Stimulated activated CD4-positive, alpha-beta T cell treated with anti-CD3 and anti-CD28 coated beads, Interleukin-12 subunit alpha, Interleukin-12 subunit beta, amount 100 ng/mL, for 24 hours (primary cell): ENCODE data around the gene RPL37.
A peak's percentile ranks its signal among the peaks of the same experiment; 100 is the strongest.
"Not testable (repeated sequence)": the region's sequence is repeated elsewhere in the genome, so short reads cannot be mapped to it uniquely, and the experiment has no call there.

Experiments used
- DNase-seq, 2 experiments: peaks; one replicate each; pipeline ENCODE4 v3.0.0-alpha.2; 2020; ENCODE audit warnings: low read depth in 2 of 2

RPL37 gene

DNA sequence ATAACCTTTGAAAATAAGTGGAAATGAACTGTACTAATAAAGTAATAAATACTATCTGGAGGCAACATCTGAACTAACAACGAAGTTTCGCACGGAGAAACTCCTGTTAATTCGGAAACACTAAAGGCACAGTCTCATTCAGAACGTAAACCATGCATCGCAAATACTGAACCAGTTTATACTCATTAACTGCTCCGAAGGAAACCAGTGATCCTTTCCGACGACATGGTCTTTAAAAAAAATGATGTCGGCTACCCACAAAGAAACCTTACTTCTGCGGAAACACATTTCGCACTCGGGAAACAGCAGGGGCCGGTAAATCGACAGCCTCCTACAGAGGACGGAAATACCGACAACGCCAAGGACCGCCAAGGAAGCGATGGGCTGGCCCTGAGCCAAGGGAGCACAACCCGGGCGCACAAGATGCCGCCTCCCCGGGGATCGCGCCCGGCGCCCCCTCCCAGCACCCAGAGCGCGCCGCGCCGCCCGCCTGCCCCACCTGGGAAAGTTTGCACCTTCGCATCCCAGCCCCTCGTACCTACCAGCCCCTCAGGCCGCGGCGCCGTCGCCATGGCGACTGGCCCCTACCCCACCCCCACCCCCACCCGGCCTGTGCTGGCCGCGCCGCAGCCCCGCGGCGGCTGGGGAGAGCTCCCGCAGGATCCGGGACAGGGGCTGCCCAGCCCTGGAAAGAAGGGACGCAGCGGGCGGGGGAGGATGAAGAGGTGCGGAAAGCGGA, 37.6 kb downstream of the RPL37 start:
- peak; percentile 52 to 73 for DNase-seq

DNA sequence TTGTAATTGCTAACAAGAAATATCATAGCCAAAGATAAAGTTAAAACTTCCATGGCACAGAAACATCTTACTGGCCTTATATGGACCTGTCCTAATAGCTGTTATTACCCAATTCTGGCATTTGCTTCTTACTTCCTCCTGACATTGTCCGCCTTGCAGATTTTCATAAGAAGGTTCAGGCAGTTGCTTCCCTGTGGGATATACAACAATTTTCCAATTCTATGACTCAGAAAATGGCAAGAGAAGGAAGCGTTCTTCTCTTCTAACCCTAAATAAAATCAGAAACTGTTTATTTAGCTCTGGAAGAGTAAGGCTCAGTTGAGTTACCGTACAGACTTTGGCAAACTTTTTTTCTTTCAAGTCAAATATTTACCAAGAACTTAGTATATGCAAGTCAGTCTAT, 38.5 kb downstream of the RPL37 start:
- no peak for DNase-seq

DNA sequence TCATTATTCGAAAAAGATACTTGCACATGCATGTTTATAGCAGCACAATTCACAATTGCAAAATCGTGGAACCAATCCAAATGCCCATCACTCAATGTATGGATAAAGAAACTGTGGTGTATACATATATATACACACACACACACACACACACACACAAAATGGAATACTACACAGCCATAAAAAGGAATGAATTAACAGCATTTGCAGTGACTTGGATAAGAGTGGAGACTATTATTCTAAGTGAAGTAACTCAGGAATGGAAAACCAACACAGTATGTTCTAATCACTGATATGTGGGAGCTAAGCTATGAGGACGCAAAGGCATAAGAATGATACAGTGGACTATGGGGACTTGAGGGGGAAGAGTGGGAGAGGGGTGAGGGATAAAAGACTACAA, 40.1 kb downstream of the RPL37 start:
- DNase-seq: not testable (repeated sequence)

DNA sequence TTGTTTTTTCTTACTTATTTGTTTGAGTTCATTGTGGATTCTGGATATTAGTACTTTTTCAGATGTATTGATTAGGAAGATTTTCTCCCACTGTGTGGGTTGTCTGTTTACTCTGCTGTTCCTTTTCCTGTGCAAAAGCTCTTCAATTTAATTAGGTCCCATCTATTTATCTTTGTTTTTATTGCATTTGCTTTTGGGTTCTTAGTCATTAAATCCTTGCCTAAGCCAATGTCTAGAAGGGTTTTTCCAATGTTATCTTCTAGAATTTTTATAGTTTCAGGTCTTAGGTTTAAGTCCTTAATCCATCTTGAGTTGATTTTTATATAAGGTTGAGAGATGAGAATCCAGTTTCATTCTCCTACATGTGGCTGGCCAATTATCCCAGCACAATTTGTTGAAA, 40.7 kb downstream of the RPL37 start:
- not testable (repeated sequence) for DNase-seq

DNA sequence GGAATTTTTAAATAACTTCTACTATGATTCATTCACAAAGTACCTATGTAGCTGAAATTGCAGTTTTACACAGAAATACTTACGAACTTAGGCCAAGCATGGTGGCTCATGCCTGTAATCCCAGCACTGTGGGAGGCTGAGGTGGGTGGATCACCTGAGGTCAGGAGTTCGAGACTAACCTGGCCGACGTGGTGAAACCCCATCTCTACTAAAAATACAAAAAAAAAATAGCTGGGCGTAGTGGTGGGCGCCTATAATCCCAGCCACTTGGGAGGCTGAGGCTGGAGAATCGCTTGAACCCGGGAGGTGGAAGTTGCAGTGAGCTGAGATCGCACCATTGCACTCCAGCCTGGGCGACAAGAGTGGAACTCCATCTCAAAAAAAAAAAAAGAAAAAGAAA, 42.3 kb downstream of the RPL37 start:
- not testable (repeated sequence) for DNase-seq

DNA sequence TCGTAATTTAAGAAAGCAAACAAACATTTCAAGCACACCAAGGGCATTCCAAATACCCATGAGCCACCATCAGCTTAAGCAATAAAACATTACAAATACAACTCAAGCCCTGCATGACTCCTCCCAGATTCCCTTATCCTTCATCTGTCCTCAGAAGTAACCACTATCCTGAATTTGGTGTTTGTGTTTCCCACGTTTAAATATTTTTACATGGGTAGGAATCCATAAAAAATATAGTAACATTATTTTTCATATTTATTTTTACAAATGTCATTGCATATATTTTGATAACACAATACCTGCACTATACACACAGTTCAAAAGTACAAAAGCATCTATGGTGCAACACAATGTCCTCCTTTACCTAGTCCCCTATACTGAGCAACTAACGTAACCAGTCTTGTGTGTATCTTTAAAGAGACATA, 43.3 kb downstream of the RPL37 start:
- no peak for DNase-seq

DNA sequence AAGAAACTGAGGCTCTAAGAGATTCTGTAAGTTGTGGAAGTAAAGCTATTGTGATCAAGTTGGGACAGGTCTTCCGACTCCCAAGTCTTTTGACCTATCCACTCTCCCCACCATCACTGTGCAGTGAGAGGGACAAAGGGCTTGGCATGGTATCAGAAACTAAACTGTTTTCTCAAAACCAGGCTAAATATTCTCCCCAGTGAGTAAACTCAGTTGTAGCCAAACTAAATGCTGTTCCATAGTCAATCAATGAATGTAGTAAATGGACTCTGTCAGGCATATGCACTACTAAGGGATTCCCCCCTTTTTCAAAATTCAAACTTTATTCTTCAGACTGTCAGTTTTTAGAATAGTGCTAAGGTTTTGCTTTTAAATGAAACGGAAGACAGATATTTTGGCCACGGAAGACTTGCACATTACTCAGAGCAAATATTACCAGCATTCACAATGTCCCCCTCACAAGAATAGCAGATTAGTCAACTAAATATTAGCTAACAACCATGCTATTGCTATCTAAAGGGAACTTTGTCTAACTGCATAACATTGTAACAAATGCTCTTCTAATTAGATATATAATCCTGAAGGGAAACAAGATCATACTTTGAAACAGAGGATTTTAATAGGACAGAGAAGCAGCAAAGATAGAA, 44.0 kb downstream of the RPL37 start:
- no peak for DNase-seq

DNA sequence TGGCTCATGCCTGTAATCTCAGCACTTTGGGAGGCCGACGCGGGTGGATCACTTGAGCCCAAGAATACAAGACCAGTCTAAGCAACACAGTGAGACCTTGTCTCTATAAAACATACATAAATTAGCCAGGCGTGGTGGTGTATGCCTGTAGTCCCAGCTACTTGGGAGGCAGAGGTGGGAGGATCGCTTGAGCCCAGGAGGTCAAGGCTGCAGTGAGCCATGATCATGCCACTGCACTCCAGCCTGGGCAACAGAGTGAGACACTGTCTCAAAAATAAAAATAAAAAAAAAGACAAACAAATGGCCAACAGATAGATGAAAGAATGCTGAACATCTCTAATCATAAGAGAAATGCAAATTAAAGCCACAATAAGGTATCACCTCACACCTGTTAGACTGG, 46.1 kb downstream of the RPL37 start:
- not testable (repeated sequence) for DNase-seq

DNA sequence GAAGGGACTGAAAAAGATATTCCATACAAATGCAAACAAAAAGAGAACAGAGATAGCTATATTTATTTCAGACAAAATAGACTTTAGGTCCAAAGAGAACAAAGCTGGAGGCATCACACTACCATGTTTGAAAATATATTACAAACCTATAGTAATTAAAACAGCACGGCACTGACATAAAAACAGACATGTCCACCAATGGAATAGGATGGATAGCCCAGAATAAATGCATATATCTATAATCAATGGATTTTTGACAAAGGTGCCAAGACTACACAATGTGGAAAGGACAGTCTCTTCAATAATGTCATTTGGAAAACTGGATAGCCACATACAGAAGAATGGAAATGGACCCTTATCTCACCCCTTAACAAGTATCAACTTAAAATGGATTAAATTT, 47.0 kb downstream of the RPL37 start:
- no peak for DNase-seq

DNA sequence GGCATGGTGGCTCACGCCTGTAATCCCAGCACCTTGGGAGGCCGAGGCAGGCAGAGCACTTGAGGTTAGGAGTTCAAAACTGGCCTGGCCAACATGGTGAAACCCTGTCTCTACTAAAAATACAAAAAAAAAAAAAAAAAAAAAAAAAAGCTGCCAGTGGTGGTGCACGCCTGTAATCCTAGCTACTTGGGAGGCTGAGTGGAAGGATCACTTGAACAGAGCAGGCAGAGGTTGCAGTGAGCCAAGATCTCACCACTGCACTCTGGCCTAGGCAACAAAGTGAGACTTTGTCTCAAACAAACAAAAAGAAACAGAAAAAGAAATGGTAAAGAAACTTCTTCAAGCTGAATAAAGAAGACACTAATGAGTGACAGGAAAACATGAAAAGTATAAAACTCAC, 48.4 kb downstream of the RPL37 start:
- DNase-seq: not testable (repeated sequence)

DNA sequence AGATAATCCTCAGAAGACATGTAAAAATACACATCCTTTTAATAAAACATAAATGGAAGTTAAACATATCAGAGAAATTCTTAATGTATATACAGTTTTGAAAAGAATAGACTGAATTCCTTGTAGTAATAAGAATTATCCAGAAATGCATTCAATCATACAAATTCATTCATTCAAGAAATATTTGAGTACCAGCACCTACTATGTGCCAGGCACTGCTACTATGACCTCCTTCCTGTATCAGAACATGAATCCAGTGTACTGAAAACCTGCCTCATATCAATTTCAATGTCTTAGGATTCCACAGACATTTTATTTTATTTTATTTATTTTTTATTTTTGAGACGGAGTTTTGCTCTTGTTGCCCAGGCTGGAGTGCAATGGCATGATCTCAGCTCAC, 50.1 kb downstream of the RPL37 start:
- DNase-seq: no peak

DNA sequence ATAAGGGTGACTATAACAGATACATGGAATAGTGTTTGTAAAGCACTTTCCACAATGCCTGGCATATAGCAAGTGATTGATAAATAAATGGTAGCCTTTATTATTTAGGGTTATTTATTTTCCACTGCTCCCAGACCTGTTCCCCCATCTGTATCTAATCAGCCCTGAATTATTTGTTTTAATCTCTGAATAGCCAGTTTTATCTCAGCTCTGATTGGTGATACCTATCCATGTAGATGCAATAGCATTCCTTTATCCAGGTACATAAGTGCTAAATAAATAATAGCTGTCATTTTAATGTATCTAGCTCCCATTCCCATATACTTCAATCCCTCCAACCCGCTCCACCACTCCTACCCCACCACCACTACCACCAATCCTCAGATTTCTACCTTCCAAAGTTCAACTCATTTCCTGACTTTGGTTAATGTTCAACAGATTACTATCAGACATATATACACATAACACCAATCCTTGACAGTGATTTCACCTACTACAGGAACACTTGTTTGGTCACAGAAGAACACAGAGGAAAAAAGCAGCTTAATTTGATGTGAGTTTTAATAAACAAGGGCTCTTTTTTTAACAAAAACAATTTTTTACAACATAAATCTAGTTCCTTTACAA, 50.9 kb downstream of the RPL37 start:
- no peak for DNase-seq

DNA sequence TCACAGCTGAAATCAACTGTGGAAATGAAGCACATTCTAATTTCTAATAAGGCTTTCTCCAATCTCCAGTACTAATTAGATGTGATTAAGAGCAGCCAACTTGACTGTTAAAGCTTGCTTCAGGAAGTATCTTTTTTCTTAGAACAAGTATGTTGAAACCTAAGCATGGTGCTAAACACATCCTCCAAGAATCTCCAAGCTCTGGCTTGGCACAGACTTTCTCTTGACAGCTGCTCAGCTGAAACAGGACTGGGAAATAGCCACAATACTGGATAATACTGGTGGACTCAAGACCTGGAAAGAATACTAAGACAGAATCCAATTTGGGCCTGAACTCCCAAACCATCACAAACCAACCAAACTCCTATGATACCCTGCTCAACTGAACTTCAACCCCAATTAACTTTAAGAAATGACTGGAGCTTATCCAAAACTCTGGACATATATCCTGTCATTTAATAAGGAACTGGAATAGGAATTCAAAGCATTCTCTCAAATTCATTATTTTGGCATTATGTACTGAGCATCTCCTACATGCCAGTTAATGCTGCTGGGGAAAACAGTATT, 53.1 kb downstream of the RPL37 start:
- no peak for DNase-seq

DNA sequence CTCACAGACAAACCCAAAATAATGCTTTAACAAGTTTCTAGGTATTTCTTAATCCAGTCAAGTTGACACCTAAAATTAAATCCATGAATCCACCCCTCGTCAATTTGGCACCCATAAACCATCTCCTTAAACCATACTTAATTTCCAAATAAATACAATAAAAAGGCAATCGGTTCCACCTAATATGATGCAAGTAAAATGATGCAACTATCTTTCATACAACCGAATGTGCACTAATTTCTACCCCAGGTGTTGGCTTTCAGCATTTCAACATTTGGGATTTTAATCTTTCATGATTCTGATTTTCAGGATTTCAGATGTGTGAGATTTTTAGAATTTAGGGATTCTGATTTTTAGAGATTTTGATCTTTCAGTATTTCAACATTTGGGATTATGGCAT, 54.2 kb downstream of the RPL37 start:
- no peak for DNase-seq

DNA sequence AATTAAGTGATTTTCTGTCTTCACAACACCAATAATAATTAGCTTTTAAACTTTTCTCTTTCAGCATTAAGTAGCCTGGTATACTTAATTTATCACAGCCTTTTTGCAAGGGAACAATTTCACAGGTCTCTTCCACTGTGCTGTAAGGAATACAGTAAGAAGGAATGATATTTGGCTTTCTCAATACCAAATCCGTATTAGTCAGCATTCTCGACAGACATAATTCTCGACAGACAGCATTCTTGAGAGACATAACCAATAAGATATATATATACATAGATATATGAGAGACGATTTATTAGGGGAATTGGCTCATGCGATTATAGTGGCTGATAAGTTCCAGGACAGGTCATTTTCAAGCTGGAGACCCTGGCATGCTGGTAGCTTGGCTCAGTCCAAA, 54.8 kb downstream of the RPL37 start:
- no peak for DNase-seq

DNA sequence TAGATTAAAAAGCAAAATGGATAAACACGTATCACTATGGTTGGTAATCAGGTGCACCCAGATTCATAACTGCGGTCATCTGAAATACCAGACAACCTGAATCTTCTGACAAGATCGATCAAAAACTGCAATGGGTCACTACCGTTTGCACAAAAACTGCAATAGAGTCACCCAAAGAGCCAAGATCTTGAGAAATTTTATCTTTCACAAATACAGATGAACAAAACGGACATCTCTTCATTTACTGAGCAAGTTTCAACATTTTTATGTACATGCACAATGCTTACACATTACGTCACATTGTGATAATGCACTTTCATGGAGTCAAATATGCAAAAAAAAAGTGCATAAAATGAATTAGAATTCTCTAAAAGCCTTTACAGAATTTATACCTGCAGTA, 55.5 kb downstream of the RPL37 start:
- DNase-seq: no peak

DNA sequence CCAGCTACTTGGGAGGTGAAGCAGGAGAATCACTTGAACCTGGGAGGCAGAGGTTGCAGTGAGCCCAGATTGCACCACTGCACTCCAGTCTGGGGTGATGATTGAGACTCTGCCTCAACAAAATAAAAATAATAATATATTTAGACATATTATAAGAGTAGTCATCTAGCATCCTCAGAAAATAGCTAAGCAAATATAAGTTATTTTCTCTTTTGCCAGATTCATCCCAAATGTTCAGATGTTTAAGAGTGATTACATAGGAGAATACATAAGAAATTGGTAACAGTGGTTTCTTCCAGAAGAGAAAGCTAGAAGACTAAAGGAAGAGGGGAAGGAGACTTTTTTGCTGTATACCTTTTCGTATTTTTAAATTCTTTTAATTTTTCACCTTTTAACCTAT, 56.9 kb downstream of the RPL37 start:
- no peak for DNase-seq

DNA sequence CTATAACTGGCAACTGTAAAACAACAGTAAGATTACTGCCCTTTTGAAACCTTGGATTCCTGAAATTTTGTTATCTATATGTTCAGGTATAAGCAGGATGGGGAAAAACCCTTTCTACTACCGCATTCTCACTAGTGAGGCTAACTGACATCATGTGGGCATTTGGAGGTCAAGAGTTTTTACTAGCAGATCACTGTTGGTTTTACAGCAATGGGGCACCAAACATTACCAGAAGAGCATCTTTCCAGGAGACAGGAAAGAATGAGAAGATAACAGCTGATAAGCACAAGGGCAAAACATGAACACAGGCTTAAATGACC, 58.4 kb downstream of the RPL37 start:
- no peak for DNase-seq

DNA sequence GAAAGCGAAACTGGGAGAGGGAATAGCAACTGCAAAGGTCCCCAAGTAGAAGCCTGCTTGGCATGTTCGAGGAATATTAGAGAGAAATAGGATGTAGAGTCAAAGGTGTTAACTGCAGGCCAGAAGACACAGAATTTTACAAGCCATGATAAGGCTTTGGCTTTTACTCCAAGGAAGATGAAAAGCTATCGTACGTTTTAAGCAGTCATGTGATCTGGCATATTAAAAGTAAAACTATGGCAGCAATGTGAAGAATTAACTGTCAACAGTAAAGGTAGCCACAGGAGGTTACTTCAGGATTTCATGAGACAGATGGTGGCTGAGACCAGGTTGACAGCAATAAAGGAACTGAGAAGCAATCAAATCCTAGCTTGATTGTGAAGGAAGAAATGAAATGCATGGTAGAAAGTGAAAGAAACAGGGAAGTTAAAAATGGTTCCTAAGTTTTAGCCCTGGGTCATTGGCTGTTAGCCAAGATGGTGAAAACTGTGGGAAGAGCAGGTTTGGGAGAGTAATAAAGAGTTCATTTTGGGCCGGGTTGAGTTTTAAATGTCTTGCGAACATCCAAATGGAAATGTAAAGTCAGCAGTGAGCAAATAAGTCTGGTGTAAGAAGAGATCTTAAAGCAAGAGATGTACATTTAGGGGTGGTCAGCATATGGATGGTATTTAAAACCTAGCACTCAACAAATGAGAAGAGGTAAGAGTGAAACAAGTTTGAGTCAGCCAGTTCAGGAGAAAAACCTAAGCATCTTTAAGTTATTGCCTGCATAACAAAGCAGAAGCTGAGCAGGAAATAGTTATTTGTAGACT, 59.0 kb downstream of the RPL37 start:
- DNase-seq: no peak
